CD4-positive, alpha-beta T cell treated with Interleukin-6 for 4 hours (primary cell): ENCODE results near the gene H6PD.
A peak's percentile ranks its signal among the peaks of the same experiment; 100 is the strongest.

ENCODE experiments used
- DNase-seq: peaks from one replicate; pipeline ENCODE4 v3.0.0-alpha.2; 2020; ENCODE audit warnings: mixed read lengths

The H6PD gene

DNA sequence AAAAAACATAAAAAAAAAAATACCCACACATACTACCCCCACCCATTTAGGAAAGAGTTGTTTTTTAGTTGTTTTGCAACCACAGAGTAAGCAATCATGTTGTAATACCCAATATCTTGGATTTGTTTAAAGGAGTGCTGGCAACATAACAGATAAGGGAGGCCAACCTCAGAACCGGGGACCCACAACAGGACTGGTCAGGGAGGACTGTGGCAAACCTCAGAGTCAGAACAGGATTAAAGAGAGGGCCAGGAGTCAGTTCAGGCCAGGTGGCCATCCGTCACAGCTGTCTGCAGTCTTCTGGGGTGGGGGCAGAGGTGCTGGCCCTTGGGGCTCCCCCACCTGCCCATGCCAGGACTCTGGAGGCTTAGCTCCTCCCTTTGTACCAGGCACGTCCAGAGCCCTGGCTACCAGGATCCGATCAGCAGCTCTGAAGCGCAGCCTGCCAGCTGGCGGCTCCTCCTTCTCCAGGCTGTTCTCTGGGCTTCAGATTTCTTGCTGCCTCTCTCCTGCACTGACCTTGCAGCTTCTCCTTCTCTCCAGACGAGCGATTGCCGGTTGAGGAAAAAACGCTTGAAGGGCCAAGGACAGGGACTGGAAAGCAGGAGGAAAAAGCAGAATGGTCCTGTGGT lies 7.9 kb downstream of the H6PD start:
- DNase-seq = no peak

DNA sequence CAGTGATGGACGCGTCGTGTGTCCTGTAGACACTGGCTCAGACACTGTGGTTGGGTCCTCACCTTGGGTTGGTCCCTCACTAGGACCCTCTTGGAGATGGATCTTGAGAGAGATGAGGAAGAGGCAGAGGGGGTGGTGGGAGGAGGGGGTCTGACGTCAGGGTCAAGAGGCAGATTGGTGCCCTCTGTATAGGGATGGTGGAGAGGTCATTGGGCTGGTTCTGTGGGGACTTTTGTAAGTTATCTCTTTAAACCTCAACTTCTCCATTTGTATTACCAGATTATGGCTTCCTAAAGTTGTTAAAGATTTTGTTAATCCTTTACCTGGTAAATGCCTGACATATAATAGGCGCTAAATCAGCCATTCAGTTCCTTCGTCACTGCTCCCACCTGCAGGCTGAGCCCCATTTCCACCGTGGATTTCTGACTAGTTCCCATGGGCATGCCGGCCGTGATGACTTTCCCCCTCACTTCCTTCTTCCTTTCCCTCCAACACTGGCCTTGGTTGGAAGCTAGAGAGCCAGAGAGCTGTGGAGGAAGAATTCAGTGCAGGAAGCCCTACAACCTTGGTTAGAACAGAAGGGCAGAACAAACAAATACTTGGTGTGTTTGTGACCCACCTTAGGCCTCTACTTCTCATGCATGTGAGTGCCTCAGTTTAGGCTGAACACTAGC lies 8.6 kb downstream of the H6PD start:
- no peak for DNase-seq

DNA sequence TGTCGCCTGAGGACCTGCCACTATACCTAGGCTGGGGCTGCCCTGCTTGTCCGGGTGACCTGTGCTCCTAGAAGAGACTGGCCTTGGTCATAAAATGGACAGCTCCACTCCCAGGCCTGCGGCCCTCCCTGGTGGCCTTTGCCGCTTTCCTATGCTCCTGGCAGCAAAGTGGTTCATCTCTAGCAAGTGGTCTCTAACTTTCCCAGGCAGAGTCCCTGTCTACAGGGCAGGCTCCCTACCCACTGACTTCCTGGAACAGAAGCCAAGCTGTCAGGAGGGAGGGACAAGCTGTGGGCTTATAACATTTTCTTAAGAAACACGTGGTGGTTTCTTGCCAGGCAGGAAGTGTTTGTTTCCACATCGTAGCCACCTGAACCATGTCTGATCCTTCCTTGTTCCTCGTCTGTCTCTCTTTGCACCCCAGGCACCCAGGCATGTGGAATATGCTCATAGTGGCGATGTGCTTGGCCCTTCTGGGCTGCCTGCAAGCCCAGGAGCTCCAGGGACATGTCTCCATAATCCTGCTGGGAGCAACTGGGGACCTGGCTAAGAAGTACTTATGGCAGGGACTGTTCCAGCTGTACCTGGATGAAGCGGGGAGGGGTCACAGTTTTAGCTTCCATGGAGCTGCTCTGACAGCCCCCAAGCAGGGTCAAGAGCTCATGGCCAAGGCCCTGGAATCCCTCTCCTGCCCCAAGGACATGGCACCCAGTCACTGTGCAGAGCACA lies 10.1 kb downstream of the H6PD start:
- no peak for DNase-seq

- no peak for DNase-seq
These were observed 10.7 kb downstream of the H6PD start for GRCh38 chr1:9245230-9245619.

GRCh38 chr1:9245661-9246060 lies 11.1 kb downstream of the H6PD start:
- no peak for DNase-seq

GRCh38 chr1:9246215-9246614 lies 11.6 kb downstream of the H6PD start:
- DNase-seq = no peak

DNA sequence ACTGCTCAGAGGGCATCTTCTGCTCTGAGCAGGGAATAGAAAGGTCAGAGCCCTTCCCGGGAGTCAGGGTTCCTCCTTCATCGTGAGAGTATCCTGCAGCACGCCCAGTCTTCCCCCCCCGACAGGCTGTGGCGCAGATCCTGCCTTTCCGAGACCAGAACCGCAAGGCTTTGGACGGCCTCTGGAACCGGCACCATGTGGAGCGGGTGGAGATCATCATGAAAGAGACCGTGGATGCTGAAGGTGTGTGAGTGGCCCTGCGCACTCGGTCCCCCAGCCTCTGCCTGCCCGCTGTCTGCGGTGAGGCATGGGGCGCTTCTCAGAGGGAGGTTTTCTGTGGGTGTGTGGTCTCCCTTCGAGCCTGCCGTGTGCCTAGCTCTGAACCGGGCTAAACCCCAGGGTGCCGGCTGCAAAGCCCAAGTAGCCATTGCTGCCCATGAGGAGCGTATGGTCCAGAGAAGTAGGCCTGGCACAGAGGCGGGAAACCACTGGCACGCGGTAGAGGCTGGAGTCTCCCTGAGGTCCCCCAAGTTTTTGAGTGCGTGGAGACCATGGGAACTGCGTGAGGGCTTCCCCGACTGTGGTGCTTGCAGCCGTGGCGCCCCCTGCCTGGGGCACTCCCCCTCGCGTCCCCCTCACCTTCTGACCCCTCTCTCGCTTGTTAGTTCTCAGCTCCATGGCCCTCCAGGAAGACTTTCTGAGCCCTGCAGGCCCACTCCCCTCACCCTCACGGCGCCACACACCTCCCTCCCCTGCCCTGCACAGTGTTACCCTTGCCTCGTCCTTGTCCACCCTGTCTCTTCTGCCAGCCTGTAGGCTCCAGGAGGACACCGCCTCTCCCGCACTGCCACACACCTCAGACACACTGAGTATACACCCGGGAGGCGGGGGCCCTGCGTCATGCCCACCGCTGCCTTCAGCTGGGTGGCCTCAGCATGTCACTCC lies 12.5 kb downstream of the H6PD start:
- DNase-seq = no peak

DNA sequence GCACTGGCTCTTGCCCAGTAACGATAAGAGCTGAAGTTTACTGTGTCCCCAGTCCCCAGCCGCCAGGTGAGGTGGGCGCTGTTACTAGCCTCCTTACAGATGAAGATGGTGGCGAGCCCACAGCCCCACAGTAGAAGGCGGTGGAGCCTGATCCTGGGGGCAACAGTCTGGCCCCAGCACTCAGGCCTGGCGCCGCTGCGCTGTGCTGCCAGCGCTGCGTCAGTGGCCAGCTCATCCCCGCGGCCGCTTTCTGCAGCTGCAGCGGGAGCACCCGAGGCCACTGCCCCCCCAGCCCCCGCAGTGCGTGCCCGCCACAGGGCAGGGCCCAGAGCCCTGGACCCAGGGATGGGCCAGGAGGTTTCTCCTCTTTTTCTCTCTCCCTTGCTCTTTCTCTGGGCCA lies 13.3 kb downstream of the H6PD start:
- DNase-seq = no peak

- DNase-seq = no peak
These were observed 14.0 kb downstream of the H6PD start for GRCh38 chr1:9248341-9249262.

- DNase-seq = no peak
These were observed 14.6 kb downstream of the H6PD start for GRCh38 chr1:9249263-9249533.

DNA sequence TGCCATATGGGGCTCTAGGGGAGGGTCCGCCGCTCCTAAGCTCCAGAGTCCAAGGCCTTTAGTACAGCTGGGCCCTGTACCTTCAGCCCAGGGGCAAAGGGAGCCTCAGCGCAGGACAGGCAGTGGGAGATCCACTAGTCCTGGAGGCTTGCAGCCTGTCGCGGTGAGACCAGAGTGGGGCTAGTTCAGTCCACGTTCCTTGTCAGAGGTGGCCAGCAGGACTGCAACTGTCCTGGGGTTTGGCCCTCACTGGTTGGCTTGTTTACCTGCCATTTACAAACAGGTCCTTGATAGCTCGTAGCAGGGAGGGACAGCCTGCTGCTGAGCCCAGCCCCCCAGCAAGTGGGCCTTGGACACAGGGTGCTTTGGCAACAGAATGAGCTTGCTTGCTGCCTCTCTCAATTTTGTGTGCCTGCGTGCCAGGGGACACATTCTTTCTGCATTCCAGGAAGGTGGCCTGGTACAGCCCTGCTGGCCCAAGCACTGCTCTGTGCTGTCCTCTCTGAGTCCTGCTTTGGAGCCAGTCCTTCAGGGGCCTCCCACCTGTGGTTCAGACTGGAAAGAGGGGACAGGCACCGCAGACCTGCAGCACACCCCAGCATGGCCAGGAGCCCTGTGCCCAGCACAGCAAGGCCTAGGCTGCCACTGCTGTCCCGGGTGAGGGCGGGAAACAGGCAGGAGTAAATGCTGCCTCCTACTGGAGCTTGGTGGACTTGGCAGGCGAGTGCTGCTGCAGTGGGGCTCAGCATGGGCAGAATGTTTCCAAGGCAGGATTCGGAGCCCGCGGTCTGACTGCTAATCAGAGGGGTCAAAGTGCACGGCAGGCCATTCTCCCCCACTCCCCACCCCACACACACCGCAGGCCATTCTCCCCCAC lies 15.2 kb downstream of the H6PD start:
- peak; percentile 33 for DNase-seq

- no peak for DNase-seq
These were observed 16.1 kb downstream of the H6PD start for GRCh38 chr1:9250411-9251381.

- DNase-seq = no peak
These were observed 16.9 kb downstream of the H6PD start for GRCh38 chr1:9251501-9251900.

- no peak for DNase-seq
These were observed 18.4 kb downstream of the H6PD start for GRCh38 chr1:9253004-9253403.

- no peak for DNase-seq
These were observed 19.0 kb downstream of the H6PD start for GRCh38 chr1:9253453-9254105.

DNA sequence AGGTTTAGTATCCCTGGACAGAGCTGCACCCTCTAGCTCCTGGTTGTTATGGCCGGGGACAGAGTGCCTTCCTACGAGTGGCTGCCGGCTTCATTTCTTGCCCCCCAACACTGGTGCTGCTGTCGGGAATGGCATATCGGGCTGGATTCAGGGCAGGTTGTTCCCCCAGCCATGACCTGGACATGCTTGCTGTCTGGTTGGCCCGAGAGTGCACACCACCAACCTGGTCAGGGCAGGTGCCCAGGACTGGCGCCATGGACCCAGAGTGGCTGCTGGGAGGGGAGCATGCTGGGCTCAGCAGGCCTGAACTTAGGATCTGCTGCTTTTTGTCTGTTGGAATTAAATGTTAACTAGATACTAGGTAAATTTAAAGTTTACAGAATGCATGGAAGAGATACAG lies 21.8 kb downstream of the H6PD start:
- DNase-seq = no peak

GRCh38 chr1:9257851-9258250 lies 23.3 kb downstream of the H6PD start:
- no peak for DNase-seq

DNA sequence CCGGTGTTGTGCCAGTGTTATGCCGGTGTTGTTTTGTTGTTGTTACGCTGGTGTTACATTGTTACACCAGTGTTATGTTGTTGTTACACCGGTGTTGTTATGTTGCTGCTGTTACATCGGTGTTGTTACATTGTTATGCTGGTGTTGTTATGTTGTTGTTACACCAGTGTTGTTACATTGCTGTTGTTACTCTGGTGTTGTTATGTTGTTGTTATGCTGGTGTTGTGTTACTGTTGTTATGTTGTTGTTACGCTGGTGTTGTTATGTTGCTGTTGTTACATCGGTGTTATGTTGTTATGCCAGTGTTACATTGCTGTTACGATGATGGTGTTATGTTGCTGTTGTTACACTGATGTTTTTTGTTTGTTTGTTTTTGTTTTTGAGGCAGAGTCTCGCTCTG lies 24.1 kb downstream of the H6PD start:
- DNase-seq = no peak

GRCh38 chr1:9260059-9260766 lies 25.6 kb downstream of the H6PD start:
- no peak for DNase-seq
